Coronary artery (tissue), 2 donors: ENCODE results near the gene TGFBR3L.

Experiments
- DNase-seq: peaks from one replicate; pipeline ENCODE4 v3.0.0-alpha.2; 2017; ENCODE audit warnings: low spot score
- H3K27ac ChIP-seq, 2 donors: fragments of 200-600 bp; sonication (generic); one replicate each; pipeline ENCODE4 v1.5.1; 2016 to 2019
- H3K4me3 ChIP-seq: fragments of 200-600 bp; sonication (generic); 2 replicates; pipeline ENCODE4 v1.5.1; 2016; ENCODE audit warnings: mild to moderate bottlenecking, moderate library complexity
- TF ChIP-seq, protein P1 (sequence below): fragments of 200-600 bp; sonication (generic); IDR thresholded peaks from one replicate; pipeline ENCODE4 v1.5.1; 2019; ENCODE audit warnings: antibody characterized with exemption

The TGFBR3L gene

DNA sequence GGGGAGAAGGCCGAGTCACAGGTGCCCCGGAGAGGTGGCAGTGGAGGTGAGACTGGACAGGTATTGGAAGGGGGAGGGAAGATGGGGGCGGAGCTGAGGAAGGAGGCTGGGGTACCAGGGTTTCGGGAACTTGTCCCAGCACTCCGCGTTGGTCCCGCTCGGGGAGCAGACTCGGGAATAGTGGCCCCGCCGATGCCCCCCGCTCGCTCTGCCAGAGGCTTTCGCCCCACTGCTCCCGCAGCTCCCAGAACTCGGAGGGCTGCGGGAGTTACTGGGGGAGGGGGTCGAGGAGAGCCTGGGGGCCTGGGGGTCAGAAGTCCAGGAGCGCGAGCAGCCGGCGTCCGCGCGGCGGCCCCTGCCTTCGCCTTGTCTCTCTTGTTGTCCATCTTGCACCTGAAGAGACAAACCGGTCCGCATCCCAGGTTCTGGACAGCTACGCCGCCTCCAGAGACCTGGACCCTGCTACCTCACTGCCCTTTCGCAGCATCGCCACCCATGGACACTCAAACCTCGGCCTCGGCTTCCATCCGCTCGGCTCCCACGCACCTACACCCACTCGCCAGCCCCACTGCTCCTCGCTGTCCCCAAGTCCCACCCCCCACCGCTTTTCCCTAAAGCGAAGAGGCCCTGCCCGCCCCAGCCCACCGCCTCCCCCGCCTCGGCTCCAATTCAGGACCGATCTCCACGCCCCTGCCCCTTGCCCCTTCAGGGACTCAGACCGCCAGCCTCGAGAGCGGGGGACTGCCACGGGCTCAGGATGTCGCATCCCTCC, 41.1 kb upstream of the TGFBR3L start:
- TF ChIP-seq, protein P1, sequence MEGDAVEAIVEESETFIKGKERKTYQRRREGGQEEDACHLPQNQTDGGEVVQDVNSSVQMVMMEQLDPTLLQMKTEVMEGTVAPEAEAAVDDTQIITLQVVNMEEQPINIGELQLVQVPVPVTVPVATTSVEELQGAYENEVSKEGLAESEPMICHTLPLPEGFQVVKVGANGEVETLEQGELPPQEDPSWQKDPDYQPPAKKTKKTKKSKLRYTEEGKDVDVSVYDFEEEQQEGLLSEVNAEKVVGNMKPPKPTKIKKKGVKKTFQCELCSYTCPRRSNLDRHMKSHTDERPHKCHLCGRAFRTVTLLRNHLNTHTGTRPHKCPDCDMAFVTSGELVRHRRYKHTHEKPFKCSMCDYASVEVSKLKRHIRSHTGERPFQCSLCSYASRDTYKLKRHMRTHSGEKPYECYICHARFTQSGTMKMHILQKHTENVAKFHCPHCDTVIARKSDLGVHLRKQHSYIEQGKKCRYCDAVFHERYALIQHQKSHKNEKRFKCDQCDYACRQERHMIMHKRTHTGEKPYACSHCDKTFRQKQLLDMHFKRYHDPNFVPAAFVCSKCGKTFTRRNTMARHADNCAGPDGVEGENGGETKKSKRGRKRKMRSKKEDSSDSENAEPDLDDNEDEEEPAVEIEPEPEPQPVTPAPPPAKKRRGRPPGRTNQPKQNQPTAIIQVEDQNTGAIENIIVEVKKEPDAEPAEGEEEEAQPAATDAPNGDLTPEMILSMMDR = no peak
- no peak for DNase-seq
- no peak overlapping the region for H3K27ac ChIP-seq
- H3K4me3 ChIP-seq = peak overlapping the region; percentile 61

DNA sequence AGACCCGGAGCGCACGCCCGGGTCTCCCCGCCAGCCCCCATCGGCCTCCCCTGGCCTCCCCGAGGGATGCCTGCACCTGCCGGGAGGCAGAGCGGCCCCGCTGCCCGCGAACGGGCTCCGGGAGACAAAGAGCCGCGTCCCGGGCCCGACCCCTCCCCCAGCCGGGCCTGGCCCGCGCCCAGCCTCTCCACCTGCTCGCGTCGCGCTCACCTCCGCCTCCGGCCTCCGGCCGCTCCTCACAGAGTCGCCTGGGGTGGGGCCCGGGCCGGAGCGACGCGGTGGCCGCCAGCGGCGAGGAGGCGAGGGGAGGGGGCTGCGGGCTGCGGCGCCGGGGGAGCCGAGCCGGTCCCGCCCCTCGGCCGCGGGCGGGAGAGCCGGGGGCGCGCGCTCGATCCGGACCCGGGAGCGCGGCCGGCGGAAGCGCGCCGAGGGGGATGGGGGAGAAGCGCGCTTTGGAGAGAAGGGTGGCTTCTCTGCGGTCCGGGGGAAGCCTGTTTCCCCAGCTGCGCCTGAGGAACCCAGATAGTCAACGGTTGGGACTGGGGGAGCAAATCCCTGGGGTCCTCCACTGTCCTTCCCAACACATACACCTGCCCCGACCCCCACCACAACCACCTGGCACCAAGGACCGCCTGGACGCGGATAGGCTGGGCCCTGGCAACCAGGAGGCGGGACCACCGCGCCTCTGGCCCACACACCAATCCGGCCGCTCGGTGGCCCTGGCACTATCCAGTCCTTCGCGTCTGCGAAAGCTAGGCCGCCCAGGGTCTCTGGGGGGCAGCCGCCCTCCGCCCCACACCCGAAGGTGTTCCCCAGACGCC, 40.3 kb upstream of the TGFBR3L start, which contains the start of gene PRR36:
Gene PRR36, minus strand, starts transcription at position 315 of the 821 bp plus-strand sequence. CDS start 701 bp downstream, outside the sequence.
- TF ChIP-seq, protein P1 = no peak
- peak within 1 kb of the TSS; percentile 61 for H3K4me3 ChIP-seq
- no peak for DNase-seq
- H3K27ac ChIP-seq = no peak within 1 kb of the TSS

DNA sequence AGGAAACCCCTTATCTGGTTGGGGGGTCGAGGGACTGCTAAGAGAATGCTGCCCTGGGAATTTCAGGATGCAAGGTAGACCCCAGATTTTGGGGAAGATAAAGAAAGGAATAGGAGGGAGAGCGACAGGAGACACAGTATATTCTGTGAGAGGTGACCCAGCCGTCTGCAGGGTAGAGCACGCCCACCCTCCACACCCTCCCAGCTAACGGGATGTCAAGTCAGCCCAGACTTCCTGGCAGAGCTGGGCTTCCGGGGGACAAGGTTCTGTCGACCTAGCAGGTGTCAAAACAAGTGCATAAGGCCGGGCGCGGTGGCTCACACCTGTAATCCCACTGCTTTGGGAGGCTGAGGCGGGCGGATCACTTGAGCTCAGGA, 39.7 kb upstream of the TGFBR3L start:
- no peak for DNase-seq
- TF ChIP-seq, protein P1 = no peak
- Histone ChIP-seq H3K4me3 (no peak overlapping the region), H3K27ac (no peak overlapping the region)

DNA sequence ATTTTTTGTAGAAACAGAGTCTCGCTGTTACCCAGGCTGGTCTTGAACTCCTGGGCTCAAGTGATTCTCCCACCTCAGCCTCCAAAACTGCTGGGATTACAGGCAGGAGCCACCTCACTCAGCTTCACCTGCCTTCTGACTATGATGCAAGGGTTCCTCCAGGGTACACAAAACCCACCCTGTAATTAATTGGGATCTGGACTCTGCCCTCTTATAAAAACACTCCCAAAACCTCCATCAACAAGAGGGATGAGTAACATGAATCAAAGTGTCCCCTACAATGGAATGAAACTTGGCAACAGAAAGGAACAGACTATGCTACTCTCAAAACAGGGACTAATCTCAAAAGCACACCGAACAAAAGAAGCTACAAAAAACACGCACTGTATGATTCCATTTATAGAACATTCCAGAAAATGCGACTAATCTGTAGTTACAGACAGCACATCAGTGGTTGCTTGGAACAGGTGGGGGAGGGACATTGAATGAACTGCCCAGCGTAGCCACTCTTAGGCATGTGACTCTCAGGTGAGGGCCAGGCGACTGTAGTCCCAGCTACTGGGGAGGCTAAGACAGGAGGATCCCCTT, 37.3 kb upstream of the TGFBR3L start:
- TF ChIP-seq, protein P1 = no peak
- no peak overlapping the region for H3K4me3 ChIP-seq
- H3K27ac ChIP-seq = no peak overlapping the region
- DNase-seq = no peak

DNA sequence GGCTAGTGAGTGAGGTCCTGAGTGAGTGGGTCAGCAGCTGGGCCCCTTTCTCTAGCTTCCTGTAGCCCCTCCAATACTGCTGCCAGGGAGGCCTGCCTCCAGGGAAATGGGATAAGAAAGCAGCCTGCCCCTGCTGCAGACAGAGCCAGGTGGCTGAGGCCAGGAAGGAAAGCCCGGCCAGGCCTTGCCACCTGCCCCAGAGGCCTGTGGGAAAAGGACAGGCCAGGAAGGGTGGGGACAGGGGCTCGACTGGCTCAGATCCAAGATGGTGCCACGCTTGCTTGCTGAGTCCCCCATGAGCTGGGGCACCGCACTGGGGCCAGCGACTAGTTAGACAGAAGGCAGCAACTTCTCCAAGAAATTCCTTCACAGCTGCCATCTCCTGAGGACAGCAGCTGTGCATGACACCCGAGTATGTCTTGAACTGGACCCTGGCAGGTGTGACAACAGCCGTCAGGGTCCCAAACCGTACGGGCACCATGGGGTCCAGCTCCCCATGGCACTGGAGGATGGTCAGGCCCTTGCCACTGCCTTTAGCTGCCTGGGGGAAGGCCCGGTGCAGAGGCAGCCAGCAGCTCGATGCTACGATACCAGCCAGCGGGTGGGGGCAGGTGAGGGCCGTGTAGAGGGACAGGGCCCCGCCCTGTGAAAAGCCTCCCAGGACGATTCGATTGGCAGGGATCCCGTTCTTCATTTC, 35.4 kb upstream of the TGFBR3L start:
- no peak for DNase-seq
- Histone ChIP-seq H3K27ac (no peak overlapping the region), H3K4me3 (no peak overlapping the region)
- TF ChIP-seq, protein P1 = no peak

DNA sequence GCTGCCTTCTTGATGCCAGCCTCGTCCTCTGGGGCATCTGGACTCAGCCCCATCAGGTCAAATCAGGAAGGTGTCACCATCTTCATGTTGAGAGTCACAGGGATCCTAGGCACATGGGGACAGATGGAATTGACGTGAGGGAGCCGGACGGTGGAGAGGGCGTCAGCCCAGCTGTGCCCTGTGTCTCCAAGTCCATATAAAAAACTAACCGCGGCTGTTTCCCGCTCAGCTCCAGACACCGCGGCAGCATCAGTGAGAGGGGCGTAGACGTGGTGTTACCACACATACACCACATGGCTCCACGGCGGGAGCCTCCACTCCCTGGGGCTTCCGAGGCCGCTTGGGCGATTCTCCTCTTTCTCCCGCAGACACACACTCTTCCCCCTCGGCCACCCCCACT, 34.8 kb upstream of the TGFBR3L start:
- TF ChIP-seq, protein P1 = no peak
- DNase-seq = no peak
- H3K27ac ChIP-seq = no peak overlapping the region
- no peak overlapping the region for H3K4me3 ChIP-seq
